B cell (primary cell): ENCODE results near the gene ERC1. TPM values are rescaled to one million over a fixed set of nuclear protein-coding genes. Genes with fewer than 3 reads are reported as not detected.

Experiments used
- ATAC-seq: fragments of 200-7000 bp; cut with Tn5 transposase; one replicate; pipeline ENCODE4 v1.10.0; 2021; ENCODE audit warnings: low read depth, mild to moderate bottlenecking, moderate number of reproducible peaks, moderate library complexity
- CTCF ChIA-PET: fragments of 350-600 bp; sonication (Branson Sonifier 250); formaldehyde crosslinking; loops from one replicate; lab custom pipeline; 2021; ENCODE audit warnings: antibody characterized with exemption, inconsistent platforms; lab: Charles Lee
- POLR2A ChIA-PET: fragments of 350-600 bp; sonication (Branson Sonifier 250); formaldehyde crosslinking; loops from one replicate; lab custom pipeline; 2021; ENCODE audit warnings: antibody characterized with exemption; lab: Charles Lee
- DNase-seq: peaks from one replicate; pipeline ENCODE4 v3.0.0; 2013
- H2AFZ ChIP-seq: 2 replicates; pipeline ENCODE4 v1.6.1; 2012; ENCODE audit warnings: mild to moderate bottlenecking, low read depth, low read length; ENCODE audit not compliant: insufficient read depth, poor library complexity, severe bottlenecking
- H3K27ac ChIP-seq, 2 donors: 1 replicate in 1 of 2; 2 replicates in 1 of 2; pipeline ENCODE4 v1.5.1; 2012 to 2013; ENCODE audit warnings: low read length in 2 of 2, mild to moderate bottlenecking in 2 of 2, moderate library complexity in 1 of 2
- H3K27me3 ChIP-seq, 4 experiments: fragments of 200-600 bp in 1 of 4; sonication (generic) in 1 of 4; replicated peaks in 1 of 4; 1 replicate in 2 of 4; 2 replicates in 2 of 4; pipeline versions ENCODE4 v1.6.1 to v1.7.0; 2013 to 2016; ENCODE audit warnings: low read length in 3 of 4, mild to moderate bottlenecking in 2 of 4, mixed read lengths in 1 of 4, moderate library complexity in 1 of 4; ENCODE audit not compliant: insufficient read depth in 4 of 4, control insufficient read depth in 3 of 4; ENCODE audit errors: control extremely low read depth in 1 of 4
- H3K36me3 ChIP-seq, 2 experiments: replicated peaks in 1 of 2; 1 replicate in 1 of 2; 2 replicates in 1 of 2; pipeline versions ENCODE4 v1.6.1 to v1.7.1; 2013; ENCODE audit warnings: low read length in 1 of 2; ENCODE audit not compliant: insufficient read depth in 2 of 2, control insufficient read depth in 1 of 2; ENCODE audit errors: control extremely low read depth in 1 of 2, extremely low read depth in 1 of 2
- H3K4me1 ChIP-seq, 2 donors: fragments of 200-600 bp in 1 of 2; sonication (generic) in 1 of 2; 1 replicate in 1 of 2; 2 replicates in 1 of 2; pipeline versions ENCODE4 v1.5.1 to v1.6.1; 2013 to 2017; ENCODE audit warnings: low read length in 2 of 2; ENCODE audit not compliant: control insufficient read depth in 2 of 2, insufficient read depth in 2 of 2
- H3K4me2 ChIP-seq: replicated peaks from 2 replicates; pipeline ENCODE3; 2012; ENCODE audit warnings: mild to moderate bottlenecking, low read depth, low read length; ENCODE audit not compliant: poor library complexity, severe bottlenecking
- H3K4me3 ChIP-seq, 5 experiments: fragments of 200-600 bp in 1 of 5; sonication (generic) in 1 of 5; 1 replicate in 3 of 5; 2 replicates in 2 of 5; pipeline versions ENCODE4 v1.5.1 to v1.7.0; 2011 to 2016; ENCODE audit warnings: low read length in 4 of 5, mild to moderate bottlenecking in 4 of 5, low read depth in 2 of 5, control low read depth in 1 of 5, moderate library complexity in 1 of 5; ENCODE audit not compliant: insufficient read depth in 1 of 5; ENCODE audit errors: control extremely low read depth in 1 of 5, extremely low read depth in 1 of 5
- H3K79me2 ChIP-seq: fragments of 200-600 bp; sonication (generic); one replicate; pipeline ENCODE4 v1.6.0; 2016; ENCODE audit warnings: low read length; ENCODE audit not compliant: control insufficient read depth, insufficient read depth
- H3K9ac ChIP-seq: fragments of 200-600 bp; sonication (generic); 2 replicates; pipeline ENCODE4 v1.6.1; 2017; ENCODE audit warnings: mild to moderate bottlenecking, low read length, moderate library complexity
- H3K9me3 ChIP-seq, 3 donors: one replicate each; pipeline versions ENCODE4 v1.6.1 to v1.7.1; 2013; ENCODE audit warnings: low read length in 2 of 3; ENCODE audit not compliant: control insufficient read depth in 2 of 3, insufficient read depth in 1 of 3; ENCODE audit errors: control extremely low read depth in 1 of 3
- H4K20me1 ChIP-seq: 2 replicates; pipeline ENCODE4 v1.6.0; 2012; ENCODE audit warnings: mild to moderate bottlenecking, low read length; ENCODE audit not compliant: insufficient read depth, control insufficient read depth, poor library complexity, severe bottlenecking
- H3K27ac Mint-ChIP-seq: one replicate; pipeline ENCODE4 v1.8.0; 2021; ENCODE audit warnings: mixed read lengths
- H3K27me3 Mint-ChIP-seq: one replicate; pipeline ENCODE4 v1.8.0; 2021; ENCODE audit warnings: mixed read lengths
- H3K4me1 Mint-ChIP-seq: one replicate; pipeline ENCODE4 v1.8.0; 2021; ENCODE audit warnings: mixed read lengths
- H3K4me3 Mint-ChIP-seq: one replicate; pipeline ENCODE4 v1.8.0; 2021; ENCODE audit warnings: mixed read lengths
- H3K9me3 Mint-ChIP-seq: one replicate; pipeline ENCODE4 v1.8.0; 2022; ENCODE audit warnings: mixed read lengths; ENCODE audit not compliant: insufficient read depth
- EZH2 ChIP-seq: IDR thresholded peaks from 2 replicates; pipeline ENCODE4 v1.6.1; 2012; ENCODE audit warnings: borderline replicate concordance, low read depth, mild to moderate bottlenecking, moderate library complexity, low read length; ENCODE audit not compliant: insufficient read depth, poor library complexity, severe bottlenecking
- WGBS: methylation state at CpG from one replicate; pipeline ENCODE4 v1.1.5; 2013; ENCODE audit warnings: missing lambda C conversion rate; ENCODE audit not compliant: insufficient coverage; 5-methylcytosine and 5-hydroxymethylcytosine counted together
- intact Hi-C: fragments of 100-400 bp; cut with micrococcal nuclease; formaldehyde crosslinking; loops from one replicate; pipeline ENCODE4 v1.10.0; 2022
- polyA plus RNA-seq: library from polyadenylated mRNA; depleted of rRNA; stranded (reverse); fragments of >200 nt; gene quantifications from 2 replicates; pipeline ENCODE4 v1.2.3, GENCODE V29; 2012
- total RNA-seq, 2 donors: library from RNA; stranded (reverse); fragments of 120-200 nt in 1 of 2; gene quantifications; 1 replicate in 1 of 2; 2 replicates in 1 of 2; pipeline versions ENCODE4 v1.2.3 to v1.2.4, GENCODE V29; 2013 to 2022
- TF ChIP-seq, protein P1 (sequence below): fragments of 200-600 bp; IDR thresholded peaks from one replicate; pipeline ENCODE4 v1.8.0; 2022; ENCODE audit warnings: antibody characterized with exemption, mild to moderate bottlenecking

Gene ERC1
- total and polyA plus RNA-seq, 2 donors (not counting 1 experiment from before 2014, with no cell fraction given): 4.0 to 77.6 TPM

DNA sequence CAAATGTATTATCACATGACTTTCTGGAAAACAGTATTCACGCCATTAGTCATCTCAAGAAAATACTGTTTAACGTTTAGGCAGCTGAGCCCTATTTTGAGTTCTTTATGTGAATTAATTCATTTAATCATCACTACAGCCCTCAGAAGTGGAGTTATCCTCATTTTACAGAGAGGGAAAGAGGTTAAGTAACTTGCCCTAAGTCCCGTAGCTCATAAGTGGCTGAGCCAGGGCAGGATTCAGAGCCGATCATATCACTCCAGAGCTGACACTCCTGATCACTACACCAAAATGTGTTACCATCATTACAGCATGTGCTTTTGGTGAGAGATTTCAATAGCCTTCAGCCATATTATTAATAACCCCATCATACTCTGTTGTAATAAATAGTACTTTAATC is 392.7 kb downstream of the ERC1 start:
- H3K27ac ChIP-seq: no peak overlapping the region
- TF ChIP-seq EZH2: no peak
- TF ChIP-seq, protein P1, sequence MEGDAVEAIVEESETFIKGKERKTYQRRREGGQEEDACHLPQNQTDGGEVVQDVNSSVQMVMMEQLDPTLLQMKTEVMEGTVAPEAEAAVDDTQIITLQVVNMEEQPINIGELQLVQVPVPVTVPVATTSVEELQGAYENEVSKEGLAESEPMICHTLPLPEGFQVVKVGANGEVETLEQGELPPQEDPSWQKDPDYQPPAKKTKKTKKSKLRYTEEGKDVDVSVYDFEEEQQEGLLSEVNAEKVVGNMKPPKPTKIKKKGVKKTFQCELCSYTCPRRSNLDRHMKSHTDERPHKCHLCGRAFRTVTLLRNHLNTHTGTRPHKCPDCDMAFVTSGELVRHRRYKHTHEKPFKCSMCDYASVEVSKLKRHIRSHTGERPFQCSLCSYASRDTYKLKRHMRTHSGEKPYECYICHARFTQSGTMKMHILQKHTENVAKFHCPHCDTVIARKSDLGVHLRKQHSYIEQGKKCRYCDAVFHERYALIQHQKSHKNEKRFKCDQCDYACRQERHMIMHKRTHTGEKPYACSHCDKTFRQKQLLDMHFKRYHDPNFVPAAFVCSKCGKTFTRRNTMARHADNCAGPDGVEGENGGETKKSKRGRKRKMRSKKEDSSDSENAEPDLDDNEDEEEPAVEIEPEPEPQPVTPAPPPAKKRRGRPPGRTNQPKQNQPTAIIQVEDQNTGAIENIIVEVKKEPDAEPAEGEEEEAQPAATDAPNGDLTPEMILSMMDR: no peak
- H3K4me1 ChIP-seq: no peaks in the 10 kb centered on the region
- no peaks in the 10 kb centered on the region for H4K20me1 ChIP-seq
- H3K4me3 Mint-ChIP-seq: no peak overlapping the region
- ChIA-PET POLR2A (no interaction called here), CTCF (interaction anchor here (1.7 kb wide), 1 partner anchor 266 kb away, joined by 4 read pairs; no protein-coding TSS in a partner anchor)
- H3K4me3 ChIP-seq: no peak overlapping the region
- H3K4me2 ChIP-seq: no peak overlapping the region
- intact Hi-C loops: no loop called here
- no peaks in the 10 kb centered on the region for H3K9me3 ChIP-seq
- no peaks in the 10 kb centered on the region for H3K79me2 ChIP-seq
- no peak for ATAC-seq
- H3K9me3 Mint-ChIP-seq: no peaks in the 10 kb centered on the region
- no peak overlapping the region for H3K27ac Mint-ChIP-seq
- no peak overlapping the region for H3K9ac ChIP-seq
- H3K27me3 Mint-ChIP-seq: no peaks in the 10 kb centered on the region
- H2AFZ ChIP-seq: no peak overlapping the region
- H3K27me3 ChIP-seq: no peaks in the 10 kb centered on the region
- DNase-seq: no peak
- no CpG with 5 or more reads among the region's 4 CpGs for WGBS
- no peaks in the 10 kb centered on the region for H3K4me1 Mint-ChIP-seq
- H3K36me3 ChIP-seq: peaks cover 0 to 9% of the 10 kb centered on the region in 2 experiments

DNA sequence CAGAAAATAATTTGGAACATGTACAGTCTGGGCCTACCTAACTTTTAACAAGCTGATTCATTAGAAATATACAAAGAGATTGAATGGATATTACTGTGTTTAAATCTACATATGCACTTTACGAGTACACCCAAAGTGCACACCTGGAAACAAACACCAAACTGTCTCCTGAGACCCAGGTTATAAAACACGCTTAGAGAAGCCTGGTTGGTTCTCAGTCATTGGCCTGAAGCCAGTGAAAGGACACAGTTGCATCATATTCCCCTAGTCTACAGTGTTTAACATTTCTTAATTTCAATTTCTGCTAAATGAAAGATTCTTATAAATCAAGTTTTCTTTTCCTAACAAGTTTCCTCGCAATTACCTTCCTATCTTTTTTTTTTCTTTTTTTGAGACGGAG is 393.9 kb downstream of the ERC1 start:
- 100% methylated on average over 3 of the region's 4 CpGs for WGBS

More for the DNA sequence above, 393.9 kb downstream of the ERC1 start:
- no peak for TF ChIP-seq EZH2
- TF ChIP-seq, protein P1: no peak
- DNase-seq: no peak
- ATAC-seq: no peak
- ChIA-PET POLR2A (no interaction called here), CTCF (interaction anchor here (0.7 to 1.7 kb wide), 2 partner anchors 267 to 411 kb away, joined by 3 to 4 read pairs; no protein-coding TSS in a partner anchor)
- H3K27ac ChIP-seq: no peak overlapping the region
- no peak overlapping the region for H3K4me3 ChIP-seq
- Mint-ChIP-seq H3K4me3 (no peak overlapping the region), H3K27ac (no peak overlapping the region), H3K27me3 (no peaks in the 10 kb centered on the region), H3K4me1 (no peaks in the 10 kb centered on the region), H3K9me3 (no peaks in the 10 kb centered on the region)
- intact Hi-C loops: no loop called here
- no peaks in the 10 kb centered on the region for H3K4me1 ChIP-seq
- H4K20me1 ChIP-seq: no peaks in the 10 kb centered on the region
- peaks cover 0 to 6% of the 10 kb centered on the region in 2 experiments for H3K36me3 ChIP-seq
- no peaks in the 10 kb centered on the region for H3K9me3 ChIP-seq
- H3K9ac ChIP-seq: no peak overlapping the region
- no peak overlapping the region for H3K4me2 ChIP-seq
- H3K79me2 ChIP-seq: no peaks in the 10 kb centered on the region
- no peak overlapping the region for H2AFZ ChIP-seq
- no peaks in the 10 kb centered on the region for H3K27me3 ChIP-seq
